HG02610 (cell line): ENCODE results near the gene NR2E1.

Experiments
- ATAC-seq: cut with Tn5 transposase; IDR thresholded peaks from one replicate; pipeline ENCODE4 v1.9.1; 2021; ENCODE audit warnings: mild to moderate bottlenecking, moderate library complexity; ENCODE audit not compliant: unreplicated experiment

The NR2E1 gene

GRCh38 chr6:108207013-108207412 lies 41.2 kb downstream of the NR2E1 start:
- ATAC-seq: no peak

- ATAC-seq: no peak
These were observed 43.9 kb downstream of the NR2E1 start for GRCh38 chr6:108209738-108210137.

DNA sequence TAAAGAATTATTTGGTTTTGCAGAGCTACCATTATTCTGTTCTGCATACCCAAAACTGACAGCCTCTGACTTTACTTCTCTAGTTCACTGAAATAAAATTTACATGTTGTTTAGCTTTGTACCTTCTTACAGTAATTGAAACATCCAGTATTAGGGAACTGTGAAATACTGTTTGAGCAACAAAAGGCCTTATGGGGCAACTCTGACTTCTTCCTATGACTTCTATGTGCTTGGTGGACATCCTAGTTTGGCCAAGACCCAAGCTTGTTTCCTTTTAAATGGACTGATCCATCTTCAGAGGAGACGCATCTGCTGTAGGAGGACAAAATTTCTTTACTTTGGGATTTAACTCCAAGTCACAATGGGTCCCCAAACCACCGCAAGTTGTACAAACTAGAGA lies 44.7 kb downstream of the NR2E1 start:
- no peak for ATAC-seq

DNA sequence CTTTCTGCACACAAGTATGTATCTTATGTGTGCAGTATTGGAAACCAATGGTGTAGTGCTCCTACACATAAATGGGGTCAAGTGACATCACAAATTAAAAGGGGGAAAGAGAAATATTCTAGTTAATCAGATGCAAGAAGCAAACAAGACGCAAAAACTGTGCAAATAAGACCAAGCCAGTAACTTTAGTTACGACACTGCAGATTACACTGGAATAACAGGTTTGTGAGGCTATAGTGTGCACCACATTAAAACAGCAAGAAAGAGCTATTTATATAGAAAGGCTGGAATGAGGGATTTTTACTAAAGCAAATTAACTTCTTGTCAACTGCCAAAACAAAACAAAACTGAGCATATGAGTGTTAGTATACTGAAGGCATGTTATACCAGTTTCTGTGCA lies 45.8 kb downstream of the NR2E1 start:
- ATAC-seq: no peak

GRCh38 chr6:108222064-108222463 lies 56.2 kb downstream of the NR2E1 start:
- no peak for ATAC-seq

DNA sequence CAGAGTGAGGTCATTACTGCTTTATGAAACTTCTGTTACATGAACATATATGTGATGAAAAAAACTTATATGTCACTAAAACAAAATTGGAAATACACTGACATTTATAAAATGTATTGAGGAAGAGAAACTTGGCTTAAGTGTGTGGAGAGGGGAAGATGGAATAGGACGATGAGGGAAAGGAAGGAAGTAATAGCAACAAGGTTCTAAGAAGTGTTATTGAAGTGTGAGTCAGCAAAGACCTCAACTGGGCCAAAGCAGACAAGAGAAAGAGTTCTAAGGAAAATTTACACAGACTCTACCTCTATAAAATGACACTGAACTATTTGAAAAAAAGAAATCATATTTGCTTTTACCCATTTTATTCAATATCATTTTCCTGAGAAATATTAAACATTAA lies 56.7 kb downstream of the NR2E1 start:
- no peak for ATAC-seq

DNA sequence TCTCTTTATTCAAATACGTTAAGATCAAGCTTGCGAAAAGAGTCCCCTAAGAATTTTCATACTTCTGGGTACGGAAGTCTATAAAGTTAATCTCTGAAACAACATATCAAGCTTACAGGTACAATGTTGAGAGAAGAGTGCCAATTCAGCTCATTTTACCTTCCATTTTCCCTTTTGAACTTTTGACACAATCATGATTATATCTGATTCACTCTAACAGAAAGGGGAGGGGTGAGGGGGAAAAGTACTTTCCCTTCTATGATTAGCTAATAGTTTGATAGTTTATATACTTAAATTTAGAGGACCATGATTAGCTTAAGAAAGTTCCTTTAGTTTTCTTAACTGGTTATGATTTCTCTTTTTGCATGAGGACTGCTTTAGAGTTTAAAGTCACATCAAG lies 61.5 kb downstream of the NR2E1 start:
- ATAC-seq: no peak

- ATAC-seq: no peak
These were observed 62.6 kb downstream of the NR2E1 start for GRCh38 chr6:108228416-108228815.

DNA sequence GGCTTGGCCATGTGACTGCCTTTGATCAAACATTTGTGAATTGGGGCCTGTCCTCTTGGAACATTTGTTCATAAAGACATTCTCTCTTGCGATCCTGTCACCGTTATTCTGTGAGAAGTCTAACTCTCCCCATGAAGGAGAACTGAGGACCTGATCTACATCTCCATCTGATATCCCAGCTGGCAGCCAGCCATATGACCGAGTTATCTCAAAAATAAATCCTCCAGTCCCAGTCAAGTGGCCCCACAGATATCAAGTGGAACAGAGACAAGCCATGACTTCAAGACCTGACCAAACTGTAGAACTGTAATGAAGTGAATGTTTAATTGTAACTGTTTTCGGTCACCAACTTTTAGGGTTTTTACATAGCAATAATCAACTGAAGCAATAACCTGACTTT lies 69.3 kb downstream of the NR2E1 start:
- no peak for ATAC-seq

- ATAC-seq: no peak
These were observed 71.0 kb downstream of the NR2E1 start for GRCh38 chr6:108236791-108237190.

DNA sequence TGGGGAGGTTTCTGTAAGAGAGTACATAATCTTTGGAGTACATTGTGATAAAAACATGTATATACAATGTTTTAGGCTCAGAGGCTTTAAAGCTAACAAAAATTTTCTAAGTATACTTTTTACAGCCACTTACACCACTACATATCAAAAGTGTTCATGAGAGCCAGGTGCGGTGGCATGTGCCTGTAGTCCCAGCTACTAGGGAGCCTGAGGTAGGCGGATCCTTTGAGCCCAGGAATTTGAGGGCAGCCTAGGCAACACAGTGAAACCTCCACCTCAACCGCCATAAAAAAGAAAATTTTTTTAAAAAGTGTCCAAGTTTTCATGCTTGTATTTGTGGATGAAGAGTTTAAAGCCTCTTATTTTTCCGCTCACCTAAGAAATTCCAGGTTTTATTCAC lies 72.5 kb downstream of the NR2E1 start:
- no peak for ATAC-seq
